Lower leg skin (tissue), 4 donors: ENCODE measurements around the gene CDH13. TPM values are rescaled to one million over a fixed set of nuclear protein-coding genes. Genes with fewer than 3 reads are reported as not detected.

Experiments
- DNase-seq, 2 donors: peaks; one replicate each; pipeline ENCODE4 v3.0.0-alpha.2; 2019; ENCODE audit warnings: low spot score in 2 of 2
- H3K4me3 ChIP-seq: fragments of 200-600 bp; sonication (generic); 2 replicates; pipeline ENCODE4 v1.5.1; 2017; ENCODE audit warnings: mild to moderate bottlenecking, low read depth; ENCODE audit not compliant: poor library complexity, severe bottlenecking
- POLR2A ChIP-seq, 2 donors: fragments of 450-650 bp; IDR thresholded peaks; one replicate each; pipeline ENCODE4 v1.6.1; 2016 to 2017; ENCODE audit warnings: antibody characterized with exemption in 2 of 2, mild to moderate bottlenecking in 1 of 2, moderate library complexity in 1 of 2
- WGBS, 2 donors: methylation state at CpG; one replicate each; pipeline ENCODE4 v1.1.5; 2018; 5-methylcytosine and 5-hydroxymethylcytosine counted together
- intact Hi-C: fragments of 100-400 bp; cut with DNase I; formaldehyde crosslinking; loops from one replicate; pipeline ENCODE4 v1.15.0; 2023; ENCODE audit warnings: low total_unique reads
- total RNA-seq, 4 donors: library from RNA; depleted of rRNA; stranded (reverse); fragments of >200 nt; gene quantifications; one replicate each; pipeline ENCODE4 v1.1.0, GENCODE V29; 2016
- TF ChIP-seq, protein P1 (sequence below), 3 donors: fragments of 450-650 bp; IDR thresholded peaks; one replicate each; pipeline ENCODE4 v1.5.1; 2016; ENCODE audit warnings: antibody characterized with exemption in 3 of 3, mild to moderate bottlenecking in 3 of 3, moderate library complexity in 2 of 3

CDH13 gene
- total RNA-seq, 4 donors from 2014 or later, result 102 to 246 (median 155) TPM

DNA sequence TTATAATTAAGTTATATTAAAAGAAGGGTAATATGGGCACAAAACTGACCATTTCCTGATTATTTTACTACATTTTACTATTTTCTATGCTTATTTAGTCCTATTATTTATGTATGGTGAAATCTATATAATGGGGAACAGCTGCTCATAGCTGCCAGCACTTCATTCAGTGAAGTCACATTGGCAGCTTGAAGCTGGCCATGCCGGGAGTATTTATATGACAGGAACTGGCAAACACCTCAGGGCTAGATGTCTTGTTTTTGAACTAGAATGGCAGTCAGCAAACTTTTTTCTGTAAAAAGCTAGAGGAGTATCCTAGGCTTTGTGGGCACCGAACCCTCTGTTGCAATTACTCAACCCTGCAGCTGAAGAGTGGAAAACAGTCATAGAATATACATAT, 104.1 kb downstream of the CDH13 start:
- TF ChIP-seq, protein P1, sequence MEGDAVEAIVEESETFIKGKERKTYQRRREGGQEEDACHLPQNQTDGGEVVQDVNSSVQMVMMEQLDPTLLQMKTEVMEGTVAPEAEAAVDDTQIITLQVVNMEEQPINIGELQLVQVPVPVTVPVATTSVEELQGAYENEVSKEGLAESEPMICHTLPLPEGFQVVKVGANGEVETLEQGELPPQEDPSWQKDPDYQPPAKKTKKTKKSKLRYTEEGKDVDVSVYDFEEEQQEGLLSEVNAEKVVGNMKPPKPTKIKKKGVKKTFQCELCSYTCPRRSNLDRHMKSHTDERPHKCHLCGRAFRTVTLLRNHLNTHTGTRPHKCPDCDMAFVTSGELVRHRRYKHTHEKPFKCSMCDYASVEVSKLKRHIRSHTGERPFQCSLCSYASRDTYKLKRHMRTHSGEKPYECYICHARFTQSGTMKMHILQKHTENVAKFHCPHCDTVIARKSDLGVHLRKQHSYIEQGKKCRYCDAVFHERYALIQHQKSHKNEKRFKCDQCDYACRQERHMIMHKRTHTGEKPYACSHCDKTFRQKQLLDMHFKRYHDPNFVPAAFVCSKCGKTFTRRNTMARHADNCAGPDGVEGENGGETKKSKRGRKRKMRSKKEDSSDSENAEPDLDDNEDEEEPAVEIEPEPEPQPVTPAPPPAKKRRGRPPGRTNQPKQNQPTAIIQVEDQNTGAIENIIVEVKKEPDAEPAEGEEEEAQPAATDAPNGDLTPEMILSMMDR (IDR thresholded peaks at IDR 0.05), result no peak
- TF ChIP-seq POLR2A (IDR thresholded peaks at IDR 0.05), result no peak
- intact Hi-C loops, result no loop called here
- WGBS, 2 donors, result 57 to 60% methylated on average over 2 of the region's 2 CpGs
- no peak overlapping the region for H3K4me3 ChIP-seq
- no peak for DNase-seq

DNA sequence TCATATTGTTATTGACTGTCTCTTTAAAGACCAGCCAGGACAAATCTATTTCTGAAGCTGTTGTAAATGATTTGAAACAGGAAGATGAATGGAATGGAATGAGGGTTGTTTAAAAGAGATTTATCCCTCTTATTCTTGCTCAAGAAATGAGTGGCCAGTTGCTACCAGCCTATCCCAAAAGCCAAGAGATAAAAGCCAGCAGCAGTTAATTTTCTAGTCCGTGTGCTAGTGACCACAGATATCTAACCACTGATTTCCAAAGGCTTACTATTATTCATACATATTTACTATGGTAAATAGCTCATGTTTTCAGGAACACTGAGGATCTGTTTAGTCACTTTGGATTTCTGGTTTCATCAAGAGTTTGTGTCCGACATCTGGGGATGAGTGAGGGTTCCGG, 105.7 kb downstream of the CDH13 start:
- intact Hi-C loops, result no loop called here

DNA sequence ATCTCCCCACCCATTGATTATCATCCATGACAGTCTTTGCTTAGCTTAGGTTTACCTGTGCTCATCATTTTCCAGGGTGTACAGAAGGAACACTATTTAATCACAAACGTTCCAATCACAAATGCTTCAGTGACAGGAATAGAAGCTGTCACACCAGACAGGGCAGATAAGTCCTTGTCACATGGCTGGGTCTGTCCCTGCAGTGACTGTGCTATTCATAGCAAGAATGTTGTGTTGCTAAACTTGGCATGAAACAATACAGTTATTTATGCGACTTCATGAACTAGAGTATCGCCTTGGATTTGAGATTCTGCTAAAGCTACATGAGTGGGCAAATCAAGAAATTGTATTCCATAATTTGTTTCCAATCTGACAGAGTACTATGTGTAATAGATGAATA, 108.4 kb downstream of the CDH13 start:
- H3K4me3 ChIP-seq, result no peak overlapping the region
- TF ChIP-seq, protein P1 (IDR thresholded peaks at IDR 0.05), result no peak
- no peak for TF ChIP-seq POLR2A (IDR thresholded peaks at IDR 0.05)
- intact Hi-C loops, result no loop called here
- no peak for DNase-seq
- 27 to 65% methylated on average over 3 of the region's 3 CpGs for WGBS, 2 donors

More for the DNA sequence above, 105.7 kb downstream of the CDH13 start:
- WGBS, 2 donors, result 91% methylated on average over 3 of the region's 3 CpGs
- H3K4me3 ChIP-seq, result no peak overlapping the region
- DNase-seq, result no peak
- no peak for TF ChIP-seq POLR2A (IDR thresholded peaks at IDR 0.05)
- TF ChIP-seq, protein P1 (IDR thresholded peaks at IDR 0.05), result no peak

DNA sequence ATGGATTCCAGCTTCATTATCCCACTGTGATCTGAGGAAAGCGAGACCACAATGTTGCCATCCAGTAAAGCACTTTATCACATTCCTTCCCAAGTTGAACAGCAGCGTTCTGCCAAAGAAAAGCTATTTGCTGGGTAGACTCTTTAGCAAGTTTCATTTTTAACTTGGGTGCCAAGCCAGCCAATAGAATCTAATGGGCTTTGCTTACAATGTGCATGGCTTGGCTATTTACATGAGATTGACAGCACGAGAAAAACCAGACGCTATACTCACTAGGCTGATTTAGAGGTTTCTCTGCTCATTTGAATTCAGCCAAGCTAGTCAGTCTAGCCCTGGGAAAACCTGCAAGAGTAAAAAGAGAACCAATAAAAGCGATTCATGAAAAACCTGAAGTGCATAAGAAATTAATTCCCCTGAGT, 108.9 kb downstream of the CDH13 start:
- 64 to 80% methylated on average over 5 of the region's 5 CpGs for WGBS, 2 donors
- DNase-seq, result no peak
- TF ChIP-seq POLR2A (IDR thresholded peaks at IDR 0.05), result no peak
- TF ChIP-seq, protein P1 (IDR thresholded peaks at IDR 0.05), result no peak
- intact Hi-C loops, result no loop called here
- H3K4me3 ChIP-seq, result no peak overlapping the region

DNA sequence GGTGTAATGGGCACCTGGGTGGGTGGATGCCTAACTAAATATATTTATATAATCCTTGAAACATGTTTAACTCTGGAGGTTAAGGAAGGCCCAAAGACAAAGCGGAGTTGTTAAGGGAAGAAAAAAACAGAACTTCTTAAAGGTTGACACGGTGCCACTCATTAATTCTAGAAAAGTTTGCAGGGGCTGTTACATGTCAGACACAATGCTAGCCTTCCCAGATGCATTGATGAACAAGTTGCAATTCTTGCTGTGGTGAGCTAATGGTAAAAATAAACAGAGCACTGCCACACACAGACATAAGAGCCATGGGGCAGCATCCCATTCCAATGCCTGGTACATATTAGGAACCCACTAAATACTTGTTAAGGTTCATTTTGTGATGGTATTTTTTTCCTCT, 109.5 kb downstream of the CDH13 start:
- intact Hi-C loops, result no loop called here
- 79 to 86% methylated on average over 2 of the region's 2 CpGs for WGBS, 2 donors
- H3K4me3 ChIP-seq, result no peak overlapping the region
- DNase-seq, result no peak
- no peak for TF ChIP-seq POLR2A (IDR thresholded peaks at IDR 0.05)
- TF ChIP-seq, protein P1 (IDR thresholded peaks at IDR 0.05), result no peak

DNA sequence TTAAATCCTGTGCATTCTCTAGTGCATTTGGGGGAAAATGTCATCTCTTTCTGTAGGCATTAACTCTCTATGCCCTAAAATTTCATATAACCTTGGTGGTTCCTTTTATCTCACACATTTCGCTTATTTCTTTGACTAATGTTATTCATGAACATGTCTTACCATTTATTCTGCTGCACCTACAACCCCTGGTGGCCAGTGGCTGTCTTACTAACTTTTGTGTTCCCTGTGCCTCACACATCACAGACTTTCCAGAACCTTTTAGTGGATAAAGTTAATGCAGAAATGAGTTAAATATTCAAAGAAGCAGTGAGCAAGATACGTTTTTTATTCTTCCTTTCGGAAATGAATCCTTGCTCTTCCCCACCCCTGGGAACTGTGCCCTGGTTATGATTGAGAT, 111.9 kb downstream of the CDH13 start:
- TF ChIP-seq POLR2A (IDR thresholded peaks at IDR 0.05), result no peak
- TF ChIP-seq, protein P1 (IDR thresholded peaks at IDR 0.05), result no peak
- 55 to 59% methylated on average over 3 of the region's 3 CpGs for WGBS, 2 donors
- H3K4me3 ChIP-seq, result no peak overlapping the region
- no peak for DNase-seq
- intact Hi-C loops, result no loop called here
